Activated naive CD8-positive, alpha-beta T cell (primary cell): ENCODE measurements around the gene FAM227A.
"Not testable (repeated sequence)": the region's sequence is repeated elsewhere in the genome, so short reads cannot be mapped to it uniquely, and the experiment has no call there.

ENCODE experiments used
- H3K27ac Mint-ChIP-seq: one replicate; pipeline ENCODE4 v1.8.0; 2021; ENCODE audit warnings: mixed read lengths
- H3K27me3 Mint-ChIP-seq: one replicate; pipeline ENCODE4 v1.8.0; 2021; ENCODE audit warnings: mixed read lengths
- H3K36me3 Mint-ChIP-seq: one replicate; pipeline ENCODE4 v1.8.0; 2021; ENCODE audit warnings: mixed read lengths
- H3K4me1 Mint-ChIP-seq: one replicate; pipeline ENCODE4 v1.8.0; 2021; ENCODE audit warnings: low read depth, mixed read lengths
- H3K4me3 Mint-ChIP-seq: one replicate; pipeline ENCODE4 v1.8.0; 2021; ENCODE audit warnings: mild to moderate bottlenecking, mixed read lengths
- H3K9me3 Mint-ChIP-seq: one replicate; pipeline ENCODE4 v1.8.0; 2021; ENCODE audit warnings: low read depth, mixed read lengths

Gene FAM227A

GRCh38 chr22:38689651-38690050 is 33.5 kb upstream of the FAM227A start:
- H3K27me3 Mint-ChIP-seq = no peaks in the 10 kb centered on the region
- no peak overlapping the region for H3K27ac Mint-ChIP-seq
- H3K9me3 Mint-ChIP-seq = no peaks in the 10 kb centered on the region
- H3K4me1 Mint-ChIP-seq = peaks cover 10% of the 10 kb centered on the region
- H3K4me3 Mint-ChIP-seq = no peak overlapping the region
- peaks cover 5% of the 10 kb centered on the region for H3K36me3 Mint-ChIP-seq

GRCh38 chr22:38685761-38686160 is 29.6 kb upstream of the FAM227A start:
- Mint-ChIP-seq H3K4me1 (peaks cover 16% of the 10 kb centered on the region), H3K27ac (no peak overlapping the region), H3K4me3 (no peak overlapping the region), H3K27me3 (no peaks in the 10 kb centered on the region), H3K9me3 (no peaks in the 10 kb centered on the region), H3K36me3 (peaks cover 5% of the 10 kb centered on the region)

GRCh38 chr22:38684895-38685294 is 28.7 kb upstream of the FAM227A start:
- Mint-ChIP-seq H3K27me3 (no peaks in the 10 kb centered on the region), H3K9me3 (no peaks in the 10 kb centered on the region), H3K36me3 (peaks cover 5% of the 10 kb centered on the region), H3K4me3 (no peak overlapping the region), H3K4me1 (peaks cover 16% of the 10 kb centered on the region), H3K27ac (no peak overlapping the region)

- no peaks in the 10 kb centered on the region for H3K27me3 Mint-ChIP-seq
- no peaks in the 10 kb centered on the region for H3K9me3 Mint-ChIP-seq
- H3K4me3 Mint-ChIP-seq = peak within 1 kb of the TSS; percentile 99
- H3K4me1 Mint-ChIP-seq = peaks cover 16% of the 10 kb centered on the region
- H3K36me3 Mint-ChIP-seq = peaks cover 3% of the 10 kb centered on the region
- peak within 1 kb of the TSS; percentile 99 for H3K27ac Mint-ChIP-seq
These were observed 25.6 kb upstream of the FAM227A start, which contains the start of gene TOMM22 for GRCh38 chr22:38681582-38682335. TOMM22 (plus strand) TSS chr22:38681957; CDS start chr22:38681979, 22 bp downstream.

- no peak overlapping the region for H3K27ac Mint-ChIP-seq
- H3K9me3 Mint-ChIP-seq = no peaks in the 10 kb centered on the region
- no peak overlapping the region for H3K4me3 Mint-ChIP-seq
- H3K27me3 Mint-ChIP-seq = no peaks in the 10 kb centered on the region
- H3K36me3 Mint-ChIP-seq = peaks cover 4% of the 10 kb centered on the region
- no peaks in the 10 kb centered on the region for H3K4me1 Mint-ChIP-seq
These were observed 19.6 kb upstream of the FAM227A start for GRCh38 chr22:38675833-38676232.

- no peak overlapping the region for H3K4me3 Mint-ChIP-seq
- H3K9me3 Mint-ChIP-seq = no peaks in the 10 kb centered on the region
- H3K4me1 Mint-ChIP-seq = no peaks in the 10 kb centered on the region
- H3K27me3 Mint-ChIP-seq = no peaks in the 10 kb centered on the region
- H3K27ac Mint-ChIP-seq = no peak overlapping the region
- peaks cover 4% of the 10 kb centered on the region for H3K36me3 Mint-ChIP-seq
These were observed 18.7 kb upstream of the FAM227A start for GRCh38 chr22:38674888-38675287.

GRCh38 chr22:38657045-38657909 is 1.1 kb upstream of the FAM227A start:
- Mint-ChIP-seq H3K27ac (peak overlapping the region; percentile 98), H3K4me3 (peak overlapping the region; percentile 94), H3K36me3 (no peaks in the 10 kb centered on the region), H3K4me1 (peaks cover 15% of the 10 kb centered on the region), H3K27me3 (no peaks in the 10 kb centered on the region), H3K9me3 (no peaks in the 10 kb centered on the region)

- H3K27me3 Mint-ChIP-seq = no peaks in the 10 kb centered on the region
- peaks cover 15% of the 10 kb centered on the region for H3K4me1 Mint-ChIP-seq
- no peaks in the 10 kb centered on the region for H3K36me3 Mint-ChIP-seq
- H3K9me3 Mint-ChIP-seq = no peaks in the 10 kb centered on the region
- peak overlapping the region; percentile 98 for H3K27ac Mint-ChIP-seq
- H3K4me3 Mint-ChIP-seq = peak overlapping the region; percentile 94
These were observed 505 bp downstream of the FAM227A start for GRCh38 chr22:38655519-38656255.

GRCh38 chr22:38653741-38654140 is 2.5 kb downstream of the FAM227A start:
- Mint-ChIP-seq H3K4me3 (no peak overlapping the region), H3K27ac (no peak overlapping the region), H3K36me3 (no peaks in the 10 kb centered on the region), H3K27me3 (no peaks in the 10 kb centered on the region), H3K4me1 (peaks cover 15% of the 10 kb centered on the region), H3K9me3 (no peaks in the 10 kb centered on the region)

- Mint-ChIP-seq H3K4me3 (no peak overlapping the region), H3K9me3 (no peaks in the 10 kb centered on the region), H3K4me1 (peaks cover 10% of the 10 kb centered on the region), H3K27me3 (no peaks in the 10 kb centered on the region), H3K36me3 (no peaks in the 10 kb centered on the region), H3K27ac (no peak overlapping the region)
These were observed 3.3 kb downstream of the FAM227A start for GRCh38 chr22:38652859-38653258.

GRCh38 chr22:38649841-38650522 is 6.2 kb downstream of the FAM227A start:
- H3K4me3 Mint-ChIP-seq = no peak overlapping the region
- no peaks in the 10 kb centered on the region for H3K27me3 Mint-ChIP-seq
- no peak overlapping the region for H3K27ac Mint-ChIP-seq
- H3K4me1 Mint-ChIP-seq = no peaks in the 10 kb centered on the region
- H3K9me3 Mint-ChIP-seq = no peaks in the 10 kb centered on the region
- H3K36me3 Mint-ChIP-seq = no peaks in the 10 kb centered on the region

GRCh38 chr22:38645430-38645829 is 10.8 kb downstream of the FAM227A start:
- no peaks in the 10 kb centered on the region for H3K9me3 Mint-ChIP-seq
- H3K4me3 Mint-ChIP-seq = no peak overlapping the region
- H3K27me3 Mint-ChIP-seq = peaks cover 6% of the 10 kb centered on the region
- no peak overlapping the region for H3K27ac Mint-ChIP-seq
- peaks cover 3% of the 10 kb centered on the region for H3K36me3 Mint-ChIP-seq
- H3K4me1 Mint-ChIP-seq = no peaks in the 10 kb centered on the region

GRCh38 chr22:38644245-38644644 is 11.9 kb downstream of the FAM227A start:
- H3K9me3 Mint-ChIP-seq, H3K27ac Mint-ChIP-seq, H3K4me1 Mint-ChIP-seq, H3K4me3 Mint-ChIP-seq, H3K27me3 Mint-ChIP-seq, H3K36me3 Mint-ChIP-seq: not testable (repeated sequence)

GRCh38 chr22:38641476-38642040 is 14.6 kb downstream of the FAM227A start:
- H3K27me3 Mint-ChIP-seq = peaks cover 6% of the 10 kb centered on the region
- H3K4me1 Mint-ChIP-seq = no peaks in the 10 kb centered on the region
- no peak overlapping the region for H3K27ac Mint-ChIP-seq
- H3K9me3 Mint-ChIP-seq = no peaks in the 10 kb centered on the region
- peaks cover 3% of the 10 kb centered on the region for H3K36me3 Mint-ChIP-seq
- H3K4me3 Mint-ChIP-seq = no peak overlapping the region
